Measurements from ENCODE around the gene NHLRC3. TPM values are rescaled to one million over a fixed set of nuclear protein-coding genes. Genes with fewer than 3 reads are reported as not detected.

The NHLRC3 gene
- total RNA-seq, 4 donors from 2014 or later, result 9.3 to 12.0 (median 10.2) TPM

GRCh38 chr13:39039041-39039440 lies 785 bp downstream of the NHLRC3 start:
- Histone ChIP-seq H3K4me1 (peaks cover 43 to 56% (median 52%) of the 10 kb centered on the region in 4 donors), H3K27ac (replicated peaks in 1 of 4) (peak overlapping the region; percentile 81 to 90 (median 83)), H3K27me3 (no peaks in the 10 kb centered on the region), H3K9me3 (no peaks in the 10 kb centered on the region), H3K36me3 (peaks cover 0 to 13% (median 3%) of the 10 kb centered on the region in 4 donors), H3K4me3 (peak overlapping the region; percentile 90 to 99 (median 96))
- DNase-seq (ENCODE audit: extremely low spot score), result no peak
- 26% methylated on average over 7 of the region's 7 CpGs for WGBS
- TF ChIP-seq EP300 (IDR thresholded peaks at IDR 0.05) (no peak), CTCF (IDR thresholded peaks at IDR 0.05) (no peak), POLR2A (IDR thresholded peaks at IDR 0.05; ENCODE audit: low read depth) (no peak), POLR2AphosphoS5 (IDR thresholded peaks at IDR 0.05) (no peak)
- intact Hi-C loops (cut with DNase I), result no loop called here

- Histone ChIP-seq H3K27ac (replicated peaks in 1 of 4) (peak overlapping the region in 1 of 4 donors; percentile 16), H3K27me3 (no peaks in the 10 kb centered on the region), H3K4me3 (peak overlapping the region in 2 of 4 donors; percentile 2 to 13), H3K36me3 (peaks cover 0 to 22% (median 8%) of the 10 kb centered on the region in 4 donors), H3K9me3 (no peaks in the 10 kb centered on the region), H3K4me1 (peaks cover 33 to 44% (median 41%) of the 10 kb centered on the region in 4 donors)
- TF ChIP-seq POLR2AphosphoS5 (IDR thresholded peaks at IDR 0.05) (no peak), CTCF (IDR thresholded peaks at IDR 0.05) (no peak), EP300 (IDR thresholded peaks at IDR 0.05) (no peak), POLR2A (IDR thresholded peaks at IDR 0.05; ENCODE audit: low read depth) (no peak)
- no peak for DNase-seq (ENCODE audit: extremely low spot score)
- WGBS, result 71% methylated on average over 1 of the region's 1 CpG
- intact Hi-C loops (cut with DNase I), result no loop called here
These were observed 1.9 kb downstream of the NHLRC3 start for GRCh38 chr13:39040206-39040605.

GRCh38 chr13:39044536-39044935 lies 6.3 kb downstream of the NHLRC3 start:
- peaks cover 0 to 34% (median 10%) of the 10 kb centered on the region in 4 donors for H3K36me3 ChIP-seq
- WGBS, result 89% methylated on average over 3 of the region's 3 CpGs
- TF ChIP-seq POLR2AphosphoS5 (IDR thresholded peaks at IDR 0.05), result no peak
- TF ChIP-seq CTCF (IDR thresholded peaks at IDR 0.05), result no peak
- H3K4me3 ChIP-seq, result no peak overlapping the region
- peaks cover 10 to 15% (median 12%) of the 10 kb centered on the region in 4 donors for H3K4me1 ChIP-seq
- no peak overlapping the region for H3K27ac ChIP-seq (replicated peaks in 1 of 4)
- H3K27me3 ChIP-seq, result no peaks in the 10 kb centered on the region
- intact Hi-C loops (cut with DNase I), result no loop called here
- H3K9me3 ChIP-seq, result no peaks in the 10 kb centered on the region
- no peak for DNase-seq (ENCODE audit: extremely low spot score)

- no peaks in the 10 kb centered on the region for H3K9me3 ChIP-seq
- DNase-seq (ENCODE audit: extremely low spot score), result no peak
- no peaks in the 10 kb centered on the region for H3K27me3 ChIP-seq
- no peak overlapping the region for H3K27ac ChIP-seq (replicated peaks in 1 of 4)
- intact Hi-C loops (cut with DNase I), result no loop called here
- no peaks in the 10 kb centered on the region for H3K4me1 ChIP-seq
- H3K4me3 ChIP-seq, result no peak overlapping the region
- 43% methylated on average over 2 of the region's 2 CpGs for WGBS
- no peak for TF ChIP-seq POLR2AphosphoS5 (IDR thresholded peaks at IDR 0.05)
- TF ChIP-seq CTCF (IDR thresholded peaks at IDR 0.05), result peak in 1 of 3 experiments; percentile 3
- H3K36me3 ChIP-seq, result peaks cover 0 to 30% (median 10%) of the 10 kb centered on the region in 4 donors
These were observed 9.3 kb downstream of the NHLRC3 start for GRCh38 chr13:39047560-39047959.

GRCh38 chr13:39048806-39049205 lies 10.6 kb downstream of the NHLRC3 start:
- Histone ChIP-seq H3K27me3 (no peaks in the 10 kb centered on the region), H3K4me3 (no peak overlapping the region), H3K4me1 (no peaks in the 10 kb centered on the region), H3K36me3 (peaks cover 0 to 30% (median 10%) of the 10 kb centered on the region in 4 donors), H3K9me3 (no peaks in the 10 kb centered on the region), H3K27ac (replicated peaks in 1 of 4) (no peak overlapping the region)
- intact Hi-C loops (cut with DNase I), result no loop called here
- TF ChIP-seq POLR2AphosphoS5 (IDR thresholded peaks at IDR 0.05), result no peak
- no peak for TF ChIP-seq EP300 (IDR thresholded peaks at IDR 0.05)
- no peak for TF ChIP-seq CTCF (IDR thresholded peaks at IDR 0.05)
- no peak for TF ChIP-seq POLR2A (IDR thresholded peaks at IDR 0.05; ENCODE audit: low read depth)
- no peak for DNase-seq (ENCODE audit: extremely low spot score)

All from esophagus muscularis mucosa (tissue), 4 donors.